Astrocyte (in vitro differentiated cells and primary cell): ENCODE data around the gene CRTC1.

Experiments
- CTCF ChIP-seq: IDR thresholded peaks from 2 replicates; pipeline ENCODE4 v1.5.1; 2011; ENCODE audit warnings: low read depth, mild to moderate bottlenecking, inconsistent platforms, low read length, moderate library complexity; ENCODE audit not compliant: insufficient read depth
- EZH2 ChIP-seq: IDR thresholded peaks from 2 replicates; pipeline ENCODE4 v1.6.1; 2012; ENCODE audit warnings: mild to moderate bottlenecking, low read length, inconsistent platforms; ENCODE audit not compliant: insufficient read depth

GRCh38 chr19:18807861-18808331 lies 124.4 kb downstream of the CRTC1 start:
- no peak for TF ChIP-seq CTCF
- TF ChIP-seq EZH2: no peak
